Fibroblast of skin of scalp (primary cell): ENCODE data around the gene VAC14.

Source experiments
- DNase-seq: peaks from one replicate; pipeline ENCODE4 v3.0.0-alpha.2; 2013

Gene VAC14

GRCh38 chr16:70691223-70692129, 109.5 kb downstream of the VAC14 start:
- peak; percentile 99 for DNase-seq

- no peak for DNase-seq
Observed at GRCh38 chr16:70689970-70690891, 110.7 kb downstream of the VAC14 start.

- DNase-seq: no peak
Observed at GRCh38 chr16:70689035-70689969, 111.7 kb downstream of the VAC14 start.

- peak; percentile 51 for DNase-seq
Observed at GRCh38 chr16:70688246-70688742, 112.7 kb downstream of the VAC14 start.

- DNase-seq: no peak
Observed at GRCh38 chr16:70687671-70688245, 113.2 kb downstream of the VAC14 start.

GRCh38 chr16:70687102-70687511, 113.9 kb downstream of the VAC14 start:
- no peak for DNase-seq

- DNase-seq: no peak
Observed at GRCh38 chr16:70686376-70687101, 114.4 kb downstream of the VAC14 start.

- DNase-seq: peak; percentile 90
Observed at GRCh38 chr16:70685938-70686375, 115.0 kb downstream of the VAC14 start, which contains the start of gene MTSS2. Gene MTSS2, minus strand, starts transcription at chr16:70686053. Its CDS starts 262 bp downstream, at chr16:70685791.

GRCh38 chr16:70685061-70685937, 115.7 kb downstream of the VAC14 start:
- DNase-seq: no peak

GRCh38 chr16:70684146-70685060, 116.6 kb downstream of the VAC14 start:
- no peak for DNase-seq

- no peak for DNase-seq
Observed at GRCh38 chr16:70683146-70683944, 117.6 kb downstream of the VAC14 start.

- DNase-seq: no peak
Observed at GRCh38 chr16:70682239-70683145, 118.5 kb downstream of the VAC14 start.

- no peak for DNase-seq
Observed at GRCh38 chr16:70681382-70682238, 119.3 kb downstream of the VAC14 start.

- DNase-seq: no peak
Observed at GRCh38 chr16:70680495-70681381, 120.2 kb downstream of the VAC14 start.
